Stimulated activated CD4-positive, alpha-beta T cell treated with anti-CD3 and anti-CD28 coated beads, Interleukin-12 subunit alpha, Interleukin-12 subunit beta, amount 100 ng/mL, for 24 hours (primary cell): Measurements from ENCODE around the gene FBLN7.

Experiments used
- DNase-seq, 2 experiments: peaks; one replicate each; pipeline ENCODE4 v3.0.0-alpha.2; 2020; ENCODE audit warnings: low read depth in 2 of 2

Gene FBLN7

DNA sequence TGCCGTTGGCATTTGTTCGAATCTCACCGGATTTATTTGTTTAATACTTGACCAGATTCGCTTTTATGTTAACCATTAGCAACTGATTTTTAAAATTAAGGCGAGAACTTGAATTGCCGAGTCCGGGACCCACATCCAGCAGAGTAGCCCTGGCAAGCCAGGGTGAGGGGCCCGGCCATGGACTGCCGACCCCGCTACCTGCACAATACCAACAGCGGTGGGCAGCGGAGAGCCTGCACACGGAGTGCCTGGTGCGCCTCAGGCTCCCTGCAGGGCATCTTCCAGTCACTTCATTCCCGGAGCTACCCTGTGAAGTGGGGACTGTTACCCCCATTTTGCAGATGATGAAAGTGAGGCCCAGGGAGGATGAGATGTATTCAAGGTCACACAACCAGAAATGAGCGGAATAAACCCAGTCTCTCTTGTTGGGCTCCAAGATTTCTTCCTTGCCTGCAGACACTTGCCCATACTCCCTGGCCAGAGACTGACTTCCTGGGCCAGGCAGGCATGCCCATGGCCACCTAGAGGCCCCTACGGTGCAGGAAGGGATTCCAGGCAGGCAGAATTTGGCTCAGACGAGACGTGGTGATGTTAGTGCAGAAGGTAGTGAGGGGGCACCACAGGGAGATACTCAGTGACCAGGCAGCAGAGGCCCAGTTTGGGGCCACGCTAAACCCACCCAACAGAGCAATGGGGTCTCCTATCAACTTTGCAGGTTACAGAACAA, 2.9 kb downstream of the FBLN7 start:
- no peak for DNase-seq

DNA sequence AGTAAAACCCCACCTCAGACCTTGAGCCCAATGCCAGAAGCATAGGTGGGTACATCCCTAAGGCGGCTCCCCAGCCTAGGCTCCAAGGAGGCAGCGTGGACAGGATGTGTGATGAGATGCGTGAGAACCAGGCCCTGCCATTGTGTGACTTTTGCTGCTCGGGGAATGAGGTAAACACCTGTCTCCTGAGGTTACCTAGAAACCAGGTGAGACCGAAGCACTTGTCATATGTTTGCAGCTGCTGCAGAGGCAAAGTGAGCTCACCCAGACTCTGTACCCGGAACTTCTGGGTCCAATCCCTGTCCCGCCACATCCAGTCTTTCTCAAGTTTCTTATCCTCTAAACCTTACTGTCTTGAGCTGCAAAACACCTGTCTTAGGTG, 3.4 kb downstream of the FBLN7 start:
- DNase-seq: no peak

DNA sequence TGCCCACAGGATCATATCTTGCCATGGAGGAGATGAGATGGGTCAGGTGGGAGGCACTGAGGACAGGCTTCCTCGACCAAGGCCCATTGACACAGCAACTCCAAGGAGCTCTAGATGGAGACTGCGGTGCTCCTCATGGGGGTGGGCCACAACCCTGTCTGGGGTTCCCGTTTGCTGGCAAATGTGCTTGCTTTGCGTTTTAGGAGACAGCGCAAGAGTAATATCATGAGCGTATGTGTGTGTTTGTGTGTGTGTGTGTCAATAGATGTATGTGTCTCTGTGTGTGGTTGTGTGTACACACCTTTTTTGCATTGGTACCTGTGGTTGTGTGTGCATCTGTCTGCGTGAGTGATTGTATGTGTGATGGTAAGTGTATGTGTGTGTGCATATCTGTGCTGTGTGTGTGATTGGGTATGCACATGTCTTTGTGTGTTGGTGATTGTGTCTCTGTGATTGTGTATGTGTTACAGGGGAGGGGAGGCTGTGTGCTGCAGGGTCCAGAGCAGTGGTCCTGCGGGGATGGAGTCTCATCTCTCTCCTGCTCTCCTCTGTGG, 4.4 kb downstream of the FBLN7 start:
- DNase-seq: no peak

DNA sequence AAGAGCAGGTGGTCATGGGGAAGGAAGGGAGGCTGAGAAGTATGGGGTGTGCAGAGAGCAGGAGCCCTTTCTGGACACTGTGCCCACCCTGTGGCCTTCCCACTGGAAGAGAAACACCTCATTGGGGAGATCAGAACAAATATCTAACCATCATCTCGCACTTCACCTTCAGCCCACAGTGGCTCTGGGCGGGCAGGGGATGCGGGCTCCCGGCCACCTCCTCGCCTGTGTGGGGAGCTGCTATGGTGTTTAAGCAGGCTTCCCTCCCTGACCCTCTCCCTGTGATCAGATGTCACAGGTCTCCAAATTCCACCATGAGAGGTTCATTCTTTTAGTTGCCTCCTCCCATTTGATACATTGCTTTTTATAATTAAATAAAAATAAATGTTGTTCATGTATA, 5.0 kb downstream of the FBLN7 start:
- DNase-seq: no peak

DNA sequence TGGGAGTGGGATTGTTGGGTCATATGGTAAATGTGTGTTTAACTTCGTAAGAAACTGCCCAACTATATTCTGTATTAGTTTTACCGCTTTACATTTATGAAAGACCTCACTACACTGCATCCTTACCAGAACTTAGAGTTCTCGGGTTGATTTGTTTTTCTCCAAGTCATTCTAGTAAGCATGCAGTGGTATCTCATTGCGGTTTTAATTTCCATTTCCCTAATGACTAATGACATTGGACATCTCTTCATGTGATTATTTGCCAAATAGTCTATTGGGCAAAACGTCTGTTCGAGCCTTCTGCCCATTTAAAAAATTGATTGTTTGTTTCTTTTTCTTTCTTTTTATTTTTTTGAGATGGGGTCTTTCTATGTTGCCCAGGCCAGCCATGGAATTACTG, 6.8 kb downstream of the FBLN7 start:
- no peak for DNase-seq

DNA sequence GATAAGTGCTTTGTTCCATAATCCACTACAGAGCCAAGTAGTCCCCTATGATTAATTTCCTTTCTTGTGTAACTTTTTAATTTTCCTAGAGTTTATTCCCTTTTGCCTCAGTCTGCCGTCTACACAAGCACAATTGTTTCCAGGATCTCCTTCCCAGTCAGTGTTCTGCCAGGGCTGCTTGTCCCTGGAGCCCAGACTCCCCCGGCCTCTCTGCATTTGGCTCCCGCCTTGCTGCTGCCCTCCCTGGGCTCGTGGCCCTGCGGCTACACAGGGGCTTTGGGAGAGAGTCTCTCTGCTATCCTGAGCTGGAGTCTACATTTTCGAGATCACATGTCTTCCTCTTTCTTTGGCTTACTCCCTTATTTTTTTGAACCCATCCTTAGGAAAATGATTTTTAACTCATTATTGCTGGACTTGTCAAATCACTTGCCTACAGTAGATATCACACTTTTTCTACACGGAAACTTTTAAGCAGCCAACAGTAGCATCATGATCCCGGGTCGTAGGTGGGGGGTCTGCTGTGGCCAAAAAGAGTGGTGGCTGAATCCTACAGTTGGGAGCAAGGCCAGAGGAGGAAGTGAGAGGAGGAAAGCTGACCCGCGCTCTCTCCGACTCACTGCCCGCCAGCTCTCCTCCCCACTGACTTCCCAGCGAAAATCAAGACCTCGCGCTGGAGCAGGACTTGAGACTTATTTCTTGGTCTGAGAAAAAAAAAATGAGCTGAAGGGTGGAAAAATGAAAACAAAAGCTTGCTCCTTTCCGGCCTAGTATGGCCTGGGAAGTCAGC, 9.4 kb downstream of the FBLN7 start:
- DNase-seq: no peak

DNA sequence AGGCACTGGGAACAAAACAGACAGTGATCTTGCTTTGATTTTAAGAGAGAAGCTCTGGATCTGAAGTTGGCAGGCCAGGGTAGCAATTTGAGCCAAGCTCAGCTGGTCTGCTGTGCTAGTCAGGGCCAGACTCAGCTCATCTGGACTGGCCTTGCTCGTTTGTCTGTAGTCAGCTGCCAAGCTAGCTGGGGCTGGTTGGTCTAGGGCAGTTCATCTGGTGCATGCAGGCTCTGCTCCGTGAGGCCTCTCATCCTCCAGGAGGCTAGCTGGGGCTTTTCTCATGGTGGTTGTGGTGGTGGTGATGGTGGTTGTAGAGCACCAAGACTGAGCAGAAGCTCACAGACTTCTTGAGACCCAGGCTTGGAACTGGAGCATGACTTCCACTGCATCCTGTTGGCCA, 10.3 kb downstream of the FBLN7 start:
- no peak for DNase-seq

DNA sequence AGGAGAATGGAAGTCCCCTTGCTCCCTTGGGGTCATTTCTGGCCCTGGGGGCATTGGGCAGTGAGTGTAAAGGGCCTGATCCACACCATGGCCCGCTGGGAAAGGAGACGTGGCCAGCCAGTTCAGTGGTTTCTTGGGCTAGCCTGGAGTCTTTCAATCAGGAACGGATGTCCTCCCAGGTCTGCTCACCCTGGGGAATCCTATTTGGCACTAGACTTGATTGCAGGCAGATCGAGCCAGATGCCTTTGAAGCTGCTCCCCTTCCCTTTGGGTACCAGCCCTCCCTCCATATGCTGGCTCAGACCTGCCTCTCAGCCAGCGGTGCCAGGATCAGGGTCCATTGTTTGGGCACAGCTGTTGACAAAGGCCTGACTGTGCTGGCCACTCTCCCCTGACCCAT, 11.0 kb downstream of the FBLN7 start:
- DNase-seq: no peak

DNA sequence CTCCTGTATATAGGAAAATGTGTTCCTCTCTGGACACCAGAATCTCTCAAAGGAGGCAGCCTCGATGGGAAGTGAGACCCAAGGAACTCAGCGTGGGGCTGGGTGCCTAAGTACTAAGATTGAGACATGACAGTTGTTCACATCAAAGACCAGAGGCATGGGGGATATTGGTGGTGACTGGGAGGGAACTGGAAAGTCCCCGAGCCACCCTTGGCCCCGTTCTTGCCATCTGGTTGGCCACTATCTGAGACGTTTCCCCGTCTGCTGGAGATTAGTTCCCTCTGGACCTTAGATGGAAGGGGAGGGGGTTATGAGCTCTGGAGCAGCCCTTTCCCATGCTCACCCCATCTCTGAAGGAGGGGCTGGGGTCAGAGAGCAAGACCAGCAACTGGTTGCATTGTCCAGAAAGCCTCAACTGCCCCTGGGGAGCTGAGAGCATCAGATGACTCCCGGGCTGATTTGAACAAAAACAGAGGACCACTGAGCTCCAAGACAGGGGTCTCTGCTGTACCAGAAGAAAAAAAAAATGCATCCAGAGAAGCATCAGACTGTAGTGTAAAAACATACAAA, 11.8 kb downstream of the FBLN7 start:
- no peak for DNase-seq

DNA sequence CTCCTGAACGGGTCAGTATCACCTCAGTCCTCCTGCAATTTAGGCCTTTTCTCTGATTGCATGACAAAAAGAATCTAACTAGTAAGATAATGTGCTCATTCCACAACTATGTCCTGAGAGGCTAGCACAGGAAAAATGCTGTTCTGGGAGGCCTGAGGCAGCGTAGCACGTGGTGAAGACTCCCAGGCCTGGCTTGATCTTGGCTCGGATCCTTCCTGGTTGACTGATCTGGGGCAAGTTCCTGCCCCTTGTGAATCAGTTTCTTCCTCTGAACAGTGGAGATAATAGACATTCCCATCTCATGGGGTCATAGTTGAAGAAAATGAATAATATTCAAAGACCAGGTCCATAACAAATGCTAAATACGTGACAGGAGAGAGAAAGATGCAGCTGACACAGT, 12.3 kb downstream of the FBLN7 start:
- DNase-seq: no peak

DNA sequence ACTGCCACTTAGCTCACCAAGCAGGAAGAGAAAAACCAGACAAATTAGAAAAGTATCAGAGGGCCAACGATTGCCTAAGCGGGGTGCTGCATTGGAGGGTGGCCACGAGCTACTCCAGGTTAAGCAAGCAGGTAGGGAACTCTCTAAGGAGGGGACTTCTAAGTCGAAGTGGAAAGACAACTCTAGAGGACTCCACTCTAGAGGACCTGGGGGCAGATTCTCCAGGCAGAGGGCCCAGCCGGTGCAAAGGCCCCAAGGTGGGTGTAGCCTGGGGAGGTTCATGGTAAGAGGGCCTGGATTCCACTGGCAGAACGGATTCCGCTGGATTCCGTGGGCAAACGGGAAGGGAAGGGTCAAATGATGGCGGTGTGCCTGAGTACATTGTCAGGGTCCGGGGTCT, 12.7 kb downstream of the FBLN7 start:
- no peak for DNase-seq

DNA sequence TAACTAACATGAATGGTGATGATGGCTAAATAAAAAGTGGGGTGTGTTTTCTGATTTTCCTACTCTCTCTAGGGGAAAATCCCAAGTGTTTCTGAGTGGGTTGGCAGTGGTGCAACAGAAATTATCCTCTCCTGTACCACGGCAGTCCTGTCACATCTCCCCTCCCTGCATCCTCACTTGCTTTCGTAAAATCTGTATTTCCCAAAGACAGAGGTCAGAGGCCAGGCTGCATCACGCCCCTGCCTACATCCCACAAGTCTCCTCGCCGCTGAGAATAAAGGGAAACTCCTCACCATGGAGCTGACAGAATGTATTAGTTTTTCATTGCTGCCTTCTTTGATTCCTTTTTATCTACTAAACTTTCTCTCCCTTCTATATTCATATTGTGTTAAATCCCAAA, 13.1 kb downstream of the FBLN7 start:
- no peak for DNase-seq

DNA sequence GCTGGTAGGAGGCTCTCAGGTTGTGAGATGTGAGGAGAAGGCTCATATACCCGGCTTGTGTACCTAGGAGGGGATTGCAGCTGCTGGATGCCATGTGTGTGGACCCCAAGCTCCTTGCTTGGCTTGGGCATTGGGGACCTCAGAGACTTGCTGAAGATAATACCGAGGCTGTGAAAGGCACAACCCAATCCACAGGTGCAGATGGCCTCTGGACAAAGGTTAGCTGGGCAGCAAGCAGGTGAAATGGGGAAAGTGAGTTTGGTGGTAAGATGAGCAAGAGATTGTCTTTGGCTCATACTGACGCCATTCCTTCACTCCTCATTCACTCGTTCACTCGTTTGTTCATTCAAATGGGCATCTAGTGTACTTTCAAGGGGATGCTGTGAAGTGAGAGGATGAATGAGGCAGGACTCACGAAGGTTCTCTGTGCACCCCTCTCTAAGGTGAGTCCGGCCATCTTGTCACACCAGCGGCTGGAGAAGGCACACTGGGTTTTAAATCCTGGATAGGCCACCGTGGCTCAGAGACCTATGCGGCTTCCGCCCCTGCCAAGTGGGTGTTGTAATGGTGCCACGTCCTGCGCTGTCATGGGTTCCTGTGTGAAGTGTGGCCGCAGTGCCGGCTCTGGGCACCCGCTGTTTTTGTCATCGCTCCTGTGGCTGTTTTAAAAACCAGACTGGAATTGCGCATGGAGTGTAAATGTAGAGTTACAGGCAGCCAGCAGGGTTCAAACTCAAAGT, 13.7 kb downstream of the FBLN7 start:
- no peak for DNase-seq

DNA sequence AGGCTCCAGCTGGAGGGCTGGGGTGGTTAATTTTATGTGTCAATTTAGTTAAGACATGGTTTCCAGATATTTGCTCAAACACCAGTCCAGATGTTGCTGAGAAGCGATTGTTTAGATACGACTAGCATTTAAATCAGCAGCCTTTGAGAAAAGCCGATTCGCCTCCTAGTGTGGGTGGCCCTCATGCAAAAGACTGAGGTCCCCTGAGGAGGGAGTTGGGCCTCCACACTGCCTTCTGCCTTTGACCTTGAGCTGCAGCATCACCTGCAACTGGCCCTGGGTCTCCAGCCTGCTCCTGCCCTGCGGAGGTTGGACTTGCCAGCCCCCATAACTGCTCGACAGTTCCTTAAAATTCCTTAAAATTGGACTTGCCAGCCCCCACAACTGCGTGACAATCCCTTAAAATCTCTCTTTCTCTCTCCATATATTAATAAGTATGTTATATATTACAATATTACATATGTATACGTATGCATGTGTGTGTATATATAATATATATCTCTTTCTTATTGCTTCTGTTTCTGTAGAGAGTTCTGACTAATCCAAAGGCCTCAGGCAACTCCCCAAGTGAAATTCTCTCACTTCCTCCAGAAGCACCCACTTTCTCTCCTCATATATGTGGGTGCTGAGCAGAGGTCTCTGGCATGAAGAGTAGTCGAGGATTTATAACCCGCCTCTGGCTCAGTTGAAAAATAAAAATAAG, 14.4 kb downstream of the FBLN7 start:
- DNase-seq: no peak

DNA sequence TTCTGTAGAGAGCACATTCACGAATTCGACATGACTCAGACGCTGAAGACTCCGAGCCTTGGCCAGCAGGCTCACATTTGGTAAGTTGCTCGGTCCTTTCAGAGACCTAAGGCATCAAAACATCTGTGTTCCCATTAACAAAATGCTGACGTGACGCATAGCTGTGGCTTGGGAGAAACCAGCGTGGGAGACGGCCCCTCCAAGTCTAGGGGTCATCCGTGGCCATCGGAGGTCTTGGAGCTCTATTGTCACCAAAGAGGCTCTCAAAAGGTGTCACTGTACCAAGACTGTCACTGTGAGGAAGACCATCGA, 14.9 kb downstream of the FBLN7 start:
- no peak for DNase-seq

DNA sequence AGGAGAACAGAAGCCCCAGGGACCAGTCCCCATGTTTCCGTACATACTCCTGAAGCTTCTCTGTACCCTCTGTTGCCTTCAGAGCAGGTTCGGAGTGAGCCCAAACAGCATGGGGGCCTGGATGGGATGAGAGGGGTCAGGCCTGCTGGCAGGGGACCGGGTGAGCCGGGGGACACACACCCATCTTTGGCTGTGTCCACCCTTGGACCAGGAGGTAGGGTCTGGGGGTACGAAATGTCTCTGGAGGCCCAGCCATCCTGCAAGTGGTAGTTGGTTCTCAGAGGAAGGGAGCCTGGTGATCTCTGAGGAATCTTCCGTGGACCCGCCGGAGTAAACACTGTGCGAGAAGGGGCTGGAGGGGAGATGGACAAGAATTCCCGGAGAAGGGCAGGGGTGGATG, 15.3 kb downstream of the FBLN7 start:
- DNase-seq: no peak

DNA sequence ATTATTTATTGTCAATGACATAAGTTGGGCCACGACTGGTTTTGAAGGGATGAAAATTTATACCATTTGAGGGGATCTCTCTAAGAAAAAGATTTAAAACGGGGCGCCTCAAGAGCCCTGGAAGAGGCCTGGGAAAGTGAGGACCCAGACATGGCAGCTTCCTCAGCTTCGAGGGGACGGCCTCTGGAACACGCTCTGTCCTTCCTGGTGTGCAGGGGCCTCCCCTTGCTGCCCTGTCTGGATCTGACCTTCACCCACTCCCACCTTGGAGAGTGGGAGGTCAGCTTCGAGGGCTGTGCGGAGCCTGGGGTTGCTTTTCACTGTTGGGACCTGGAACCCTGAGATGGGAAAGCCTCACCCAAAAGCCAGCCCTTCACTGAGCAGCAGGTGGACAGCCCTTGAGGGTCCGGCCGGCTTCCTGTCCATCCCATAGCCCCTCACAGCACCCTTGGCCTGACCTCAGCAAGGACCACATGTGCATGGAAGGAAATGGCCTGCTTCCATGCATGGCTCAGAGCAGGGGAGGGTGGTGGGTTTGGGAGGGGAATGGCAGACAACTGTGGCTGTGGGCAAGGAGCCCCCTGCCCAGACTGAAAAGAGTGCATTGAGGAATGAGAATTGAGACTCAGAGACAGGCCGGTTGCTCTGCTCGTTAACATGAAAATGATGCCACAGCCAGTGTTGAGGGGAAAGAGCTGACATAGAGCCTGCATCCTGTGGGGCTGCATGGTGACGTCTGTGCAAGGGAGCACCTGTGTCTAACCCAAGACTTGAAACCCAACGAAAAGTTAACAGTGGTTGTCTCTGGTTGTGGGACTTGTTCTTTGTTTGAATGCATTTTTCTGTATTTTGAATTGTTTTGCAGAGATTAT, 16.3 kb downstream of the FBLN7 start:
- DNase-seq: no peak

DNA sequence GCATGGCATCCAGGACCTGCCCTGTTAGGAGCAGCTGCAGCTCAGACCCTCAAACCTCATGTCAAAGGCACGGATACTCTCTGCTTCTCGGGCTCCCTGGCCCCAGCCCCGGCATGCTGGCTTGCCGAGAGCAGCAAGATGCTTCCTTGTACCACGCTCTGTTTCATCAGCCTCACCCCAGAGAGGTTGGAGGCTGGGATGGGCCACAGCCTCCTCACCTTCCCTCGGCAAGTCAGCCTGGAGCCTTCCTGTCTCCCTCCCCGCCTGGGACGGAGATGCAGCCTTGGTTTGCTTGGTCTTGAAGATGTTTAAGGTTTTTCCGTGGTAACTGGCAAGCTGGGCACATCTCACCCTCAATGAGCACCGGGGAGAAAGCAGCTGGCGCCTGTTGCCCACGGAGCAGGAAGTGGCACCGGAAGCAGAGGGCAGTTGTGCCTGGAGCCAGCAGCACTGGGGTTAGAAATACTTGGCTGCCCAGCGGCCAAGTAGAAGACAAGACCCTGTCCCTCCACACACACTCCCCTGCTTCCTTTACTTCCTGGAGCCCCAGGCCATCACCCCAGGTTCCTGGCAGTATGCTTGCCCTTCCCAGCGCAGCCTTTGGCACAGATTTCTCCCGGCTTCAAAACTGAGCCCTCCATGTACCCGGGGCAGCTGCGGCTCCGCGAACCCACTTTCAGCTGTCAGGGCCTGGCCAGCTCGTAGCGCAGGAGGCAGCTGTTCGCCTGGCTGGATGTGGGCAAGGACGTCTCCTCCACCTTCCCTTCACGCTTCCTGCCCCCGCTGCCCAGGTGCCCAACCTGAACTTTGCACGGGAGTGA, 17.4 kb downstream of the FBLN7 start:
- no peak for DNase-seq

DNA sequence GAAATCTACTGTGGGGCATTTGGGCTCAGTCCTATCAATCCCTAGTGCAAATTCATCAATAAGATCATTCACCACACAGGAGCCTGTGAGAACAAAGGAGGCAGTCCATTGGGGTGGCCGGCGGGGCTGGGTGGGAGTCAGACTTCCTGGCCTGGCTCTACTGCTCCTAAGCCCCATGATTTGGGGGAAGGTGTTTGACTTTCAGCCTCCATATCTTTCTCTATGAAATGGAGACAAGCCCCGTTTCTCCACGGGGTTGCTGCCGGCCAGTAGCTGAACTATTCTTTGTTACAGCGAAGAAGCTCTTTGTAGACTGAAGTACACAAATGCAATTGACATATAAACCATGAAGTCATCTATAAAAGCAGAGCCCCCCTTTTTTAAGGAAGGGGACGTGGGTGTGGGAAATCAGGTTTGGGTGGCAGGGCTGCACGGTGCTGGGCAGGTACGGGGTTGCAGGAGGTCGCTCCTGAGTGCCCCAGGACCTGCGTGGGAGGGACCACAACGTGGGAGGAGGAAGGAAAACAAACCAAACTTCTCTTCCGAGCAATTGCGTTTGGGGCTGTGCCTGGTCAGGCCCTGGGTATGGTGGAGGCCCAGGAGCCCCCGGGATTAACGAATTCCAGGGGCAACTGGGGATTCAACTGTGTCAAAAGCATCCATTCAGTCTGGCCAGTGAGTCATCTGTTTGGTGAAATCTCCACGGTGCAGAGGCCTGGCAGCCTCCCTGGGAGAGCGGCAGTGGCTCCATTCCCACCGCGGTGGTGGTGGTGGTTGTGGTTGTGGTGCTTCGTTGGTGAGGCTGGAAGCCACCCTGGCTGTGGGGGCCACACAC, 18.2 kb downstream of the FBLN7 start:
- DNase-seq: peak in 1 of 2 experiments; percentile 52
